ENCODE measurements around the gene NOL11.
A peak's percentile ranks its signal among the peaks of the same experiment; 100 is the strongest.
"Not testable (repeated sequence)": the region's sequence is repeated elsewhere in the genome, so short reads cannot be mapped to it uniquely, and the experiment has no call there.

The NOL11 gene

DNA sequence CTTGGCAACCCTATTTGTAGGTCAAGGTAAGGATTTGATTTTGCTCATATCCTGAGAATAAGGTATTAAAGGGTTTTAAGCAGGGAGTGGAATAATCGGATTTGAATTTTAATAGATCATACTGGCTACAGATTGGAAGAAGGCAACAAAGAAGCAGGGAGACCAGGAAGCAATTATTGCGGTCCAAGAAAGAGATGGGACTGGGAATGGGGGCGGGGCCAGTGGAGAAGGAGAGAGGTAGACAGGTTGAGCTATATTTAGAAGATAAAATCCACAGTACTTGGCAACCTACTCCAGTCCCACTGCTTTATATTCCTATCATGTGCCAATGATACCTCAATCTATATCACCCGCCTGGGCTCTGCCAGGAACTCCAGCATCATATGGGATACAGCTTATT lies 5.8 kb upstream of the NOL11 start:
- DNase-seq, result no peak

DNA sequence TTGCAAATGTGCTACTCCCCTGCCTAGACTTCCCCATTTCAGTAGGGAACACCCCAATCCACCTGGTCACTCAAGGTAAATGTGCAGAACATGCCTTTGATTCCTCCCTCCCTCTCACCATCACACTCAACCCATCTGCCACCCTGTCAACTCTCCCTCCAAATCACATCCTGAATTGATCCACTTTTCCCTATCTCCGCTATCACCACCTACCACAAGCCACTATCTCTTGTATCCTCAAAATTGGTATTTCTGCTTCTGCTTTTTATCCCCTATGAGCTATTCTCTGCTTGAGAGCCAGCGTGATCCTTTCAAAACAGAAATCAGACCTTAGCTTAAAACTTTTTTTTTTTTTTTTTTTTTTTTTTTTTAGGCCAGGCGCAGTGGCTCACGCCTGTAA lies 5.4 kb upstream of the NOL11 start:
- DNase-seq, result no peak

DNA sequence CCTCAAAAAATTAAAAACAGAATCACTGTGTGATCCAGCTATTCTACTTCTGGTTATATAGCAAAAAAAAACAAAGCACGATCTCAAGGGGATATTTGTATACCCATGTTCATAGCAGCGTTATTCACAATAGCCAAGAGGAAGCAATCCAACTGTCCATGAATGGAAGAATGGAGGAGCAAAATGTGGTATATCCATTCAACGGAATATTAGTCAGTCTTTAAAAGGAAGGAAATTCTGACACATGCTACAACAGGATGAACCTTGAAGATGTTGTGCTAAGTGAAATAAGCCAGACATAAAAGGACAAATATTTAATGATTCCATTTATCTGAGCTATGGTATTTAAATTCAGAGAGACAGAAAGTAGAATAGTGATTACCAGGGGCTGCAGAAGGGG lies 4.6 kb upstream of the NOL11 start:
- no peak for DNase-seq

DNA sequence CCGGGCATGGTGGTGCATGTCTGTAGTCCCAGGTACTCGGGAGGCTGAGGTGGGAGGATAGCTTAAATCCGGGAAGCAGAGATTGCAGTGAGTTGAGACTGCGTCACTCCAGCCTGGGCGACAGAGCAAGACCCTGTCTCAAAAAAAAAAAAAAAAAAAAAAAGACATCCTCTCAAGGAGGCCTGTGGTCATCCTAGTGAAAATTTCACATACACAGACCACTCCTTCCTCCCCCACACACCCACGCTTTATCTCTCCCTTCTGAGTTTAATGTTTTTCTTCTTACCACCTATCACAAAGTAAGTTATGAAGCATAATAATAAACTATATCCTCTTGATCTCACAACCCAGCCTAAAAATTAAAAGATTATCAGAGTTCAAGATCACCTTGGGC lies 1.3 kb upstream of the NOL11 start:
- DNase-seq, result no peak

DNA sequence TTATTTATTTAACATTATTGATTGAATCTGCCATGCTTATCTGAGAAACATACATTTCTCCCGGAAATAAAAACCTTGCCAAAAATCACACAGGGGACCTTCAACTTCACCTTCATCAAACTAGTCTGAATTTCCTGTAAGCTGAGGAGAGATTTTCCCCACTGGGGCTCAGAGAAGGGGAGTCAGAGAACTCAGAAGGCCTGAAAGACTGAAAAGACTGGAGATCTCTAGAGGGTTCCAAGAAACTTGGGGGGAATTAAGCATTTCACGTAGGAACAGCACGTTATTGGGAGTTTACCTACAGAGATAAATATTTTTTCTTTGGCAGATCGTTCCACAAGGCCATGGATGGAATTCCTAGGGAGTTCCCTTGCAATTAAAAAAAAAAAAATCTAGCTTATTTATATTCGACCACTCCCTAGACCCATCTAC lies 528 bp upstream of the NOL11 start:
- DNase-seq, result no peak

DNA sequence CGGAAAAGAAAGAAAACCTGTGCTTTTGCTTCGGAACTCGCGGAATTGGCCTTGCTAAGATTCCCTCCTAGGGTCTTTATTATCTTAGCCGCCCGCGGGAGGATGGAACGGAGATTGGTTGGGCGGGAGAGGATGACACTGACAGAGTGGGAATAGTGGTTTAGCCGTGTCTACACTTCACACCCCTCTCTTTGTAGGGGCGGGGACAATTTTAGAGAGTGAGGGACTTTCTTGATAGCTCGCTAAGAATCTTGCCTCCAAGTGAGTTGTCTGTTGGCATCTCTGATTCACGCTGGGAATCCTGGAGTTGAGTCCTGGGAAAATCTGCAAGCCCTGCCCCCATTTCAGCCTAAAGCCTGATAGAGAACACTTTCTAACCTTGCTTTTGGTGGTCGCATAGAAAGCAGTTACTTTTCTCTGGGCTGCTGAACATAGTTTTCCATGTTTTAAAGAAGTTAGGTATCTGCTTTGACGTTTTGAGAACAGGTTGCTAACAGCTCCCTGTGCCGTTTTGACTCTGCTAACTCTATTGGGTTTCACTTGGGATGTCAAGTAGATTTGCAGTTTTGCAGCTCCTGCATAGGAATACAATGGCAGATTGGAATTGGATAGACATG lies 697 bp downstream of the NOL11 start:
- DNase-seq, result peak; percentile 65

DNA sequence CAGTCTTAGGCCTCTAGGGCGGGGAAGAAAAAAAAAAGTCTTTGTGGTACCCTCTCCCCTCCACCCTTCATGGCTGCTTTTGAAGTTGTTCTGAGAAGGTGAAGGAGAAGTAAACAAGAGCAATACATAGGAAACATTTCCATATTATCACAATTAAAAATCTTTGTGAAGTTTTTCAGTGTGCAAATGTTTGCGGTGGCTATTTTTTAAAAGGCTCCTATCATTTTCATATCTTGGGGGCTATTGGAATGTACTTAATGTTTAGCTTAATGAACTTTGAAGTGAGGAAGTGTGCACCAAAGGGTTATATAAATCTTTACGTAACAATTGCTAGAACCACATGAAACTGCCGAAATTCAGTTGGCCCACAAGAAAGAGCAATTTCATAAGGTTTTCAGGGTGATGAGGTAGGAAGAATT lies 7.6 kb downstream of the NOL11 start:
- no peak for DNase-seq

DNA sequence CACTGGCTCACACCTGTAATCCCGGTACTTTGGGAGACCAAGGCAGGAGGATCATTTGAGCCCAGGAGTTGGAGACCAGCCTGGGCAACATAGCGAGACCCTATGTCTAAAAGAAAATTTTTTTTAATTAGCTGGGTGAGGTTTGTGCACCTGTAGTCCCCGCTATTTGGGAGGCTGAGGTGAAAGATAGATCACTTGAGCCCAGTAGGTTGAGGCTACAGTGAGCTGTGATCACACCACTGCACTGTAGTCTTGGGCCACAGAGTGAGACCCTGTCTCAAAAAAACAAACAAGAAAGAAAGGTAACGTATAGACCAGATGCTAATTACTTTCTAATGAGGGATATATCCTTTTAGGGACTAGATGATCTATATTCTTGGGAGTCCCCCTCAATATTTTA lies 8.1 kb downstream of the NOL11 start:
- DNase-seq, result no peak

DNA sequence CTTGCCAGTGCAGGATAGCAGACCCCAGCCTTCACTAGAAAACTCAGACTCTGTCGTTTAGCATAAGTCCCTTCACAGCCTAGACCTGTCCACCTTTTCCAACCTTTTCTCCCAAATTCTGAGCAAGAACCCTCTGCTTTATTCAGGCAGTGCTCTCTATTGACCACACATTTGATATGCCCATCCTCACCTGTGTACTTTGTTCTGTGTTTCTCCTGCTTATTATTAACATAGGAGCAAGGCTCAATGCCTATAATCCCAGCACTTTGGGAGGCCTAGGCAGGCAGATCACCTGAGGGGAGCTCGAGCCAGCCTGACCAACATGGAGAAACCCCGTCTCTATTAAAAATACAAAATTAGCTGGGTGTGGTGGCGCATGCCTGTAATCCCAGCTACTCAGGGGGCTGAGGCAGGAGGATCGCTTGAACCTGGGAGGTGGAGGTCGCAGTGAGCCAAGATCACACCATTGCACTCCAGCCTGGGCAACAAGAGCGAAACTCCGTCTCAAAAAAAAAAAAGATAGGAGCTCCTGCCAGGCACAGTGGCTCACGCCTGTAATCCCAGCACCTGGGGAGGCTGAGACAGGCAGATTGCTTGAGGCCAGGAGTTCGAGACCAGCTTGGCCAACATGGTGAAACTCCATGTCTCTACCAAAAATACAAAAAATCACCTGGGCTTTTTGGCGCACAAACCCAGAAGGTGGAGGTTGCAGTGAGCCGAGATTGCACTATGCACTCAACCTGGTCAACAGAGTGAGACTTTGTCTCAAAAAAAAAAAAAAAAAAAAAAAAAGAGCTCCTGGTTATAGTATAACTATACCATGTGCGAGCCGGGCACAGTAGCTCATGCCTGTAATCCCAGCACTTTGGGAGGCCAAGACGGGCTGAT lies 9.7 kb downstream of the NOL11 start:
- not testable (repeated sequence) for DNase-seq

DNA sequence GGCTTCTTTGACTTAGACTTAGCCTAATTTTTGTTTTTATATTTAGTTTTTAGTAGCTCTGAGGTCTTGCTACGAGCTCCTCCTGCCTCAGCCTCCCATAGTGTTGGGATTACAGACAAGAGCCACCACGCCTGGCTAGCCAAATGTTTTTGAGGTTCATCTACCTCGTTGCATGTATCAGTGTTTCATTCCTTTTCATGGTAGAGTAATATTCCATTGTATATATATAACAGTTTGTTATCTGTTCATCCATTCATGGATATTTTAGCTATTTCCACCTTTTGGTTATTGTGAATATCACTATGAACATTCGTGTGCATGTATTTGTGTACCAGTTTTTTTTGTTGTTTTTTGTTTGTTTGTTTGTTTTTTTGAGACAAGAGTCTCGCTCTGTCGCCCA lies 12.2 kb downstream of the NOL11 start:
- no peak for DNase-seq

DNA sequence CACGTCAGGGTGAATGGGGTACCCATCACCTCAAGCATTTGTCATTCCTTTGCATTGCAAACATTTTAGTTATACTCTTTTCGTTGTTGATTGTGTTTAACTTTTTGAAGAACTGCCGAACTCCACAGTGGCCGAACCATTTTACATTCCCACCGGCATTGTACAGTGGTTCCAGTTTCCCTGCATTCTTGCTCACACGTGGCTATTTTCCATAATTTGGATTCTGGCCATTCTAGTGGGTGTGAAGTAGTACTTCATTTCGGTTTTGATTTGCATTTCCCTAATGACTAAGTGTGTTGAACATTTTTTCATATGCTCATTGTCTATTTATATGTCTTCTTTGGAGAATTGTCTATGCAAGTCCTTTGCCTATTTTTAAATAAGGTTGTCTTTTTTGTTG lies 13.0 kb downstream of the NOL11 start:
- DNase-seq, result no peak

DNA sequence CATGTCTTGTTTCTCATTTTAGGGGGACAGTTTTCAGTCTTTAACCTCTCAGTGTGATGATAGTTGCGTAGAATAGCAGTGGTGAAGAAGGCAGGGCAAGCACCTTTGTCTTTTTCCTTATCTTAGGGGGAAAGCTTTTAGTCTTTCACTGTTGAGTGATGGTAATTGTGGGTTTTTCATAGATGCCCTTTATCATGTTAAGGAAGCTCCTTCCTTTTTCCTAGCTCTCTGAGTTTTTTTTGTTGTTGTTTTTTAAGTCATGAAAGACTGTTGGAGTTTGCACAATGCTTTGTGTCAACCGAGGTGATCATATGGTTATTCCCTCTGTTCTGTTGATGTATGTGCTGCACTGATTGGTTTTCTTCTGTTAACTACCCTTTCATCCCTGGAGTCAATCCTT lies 15.7 kb downstream of the NOL11 start:
- DNase-seq, result no peak

DNA sequence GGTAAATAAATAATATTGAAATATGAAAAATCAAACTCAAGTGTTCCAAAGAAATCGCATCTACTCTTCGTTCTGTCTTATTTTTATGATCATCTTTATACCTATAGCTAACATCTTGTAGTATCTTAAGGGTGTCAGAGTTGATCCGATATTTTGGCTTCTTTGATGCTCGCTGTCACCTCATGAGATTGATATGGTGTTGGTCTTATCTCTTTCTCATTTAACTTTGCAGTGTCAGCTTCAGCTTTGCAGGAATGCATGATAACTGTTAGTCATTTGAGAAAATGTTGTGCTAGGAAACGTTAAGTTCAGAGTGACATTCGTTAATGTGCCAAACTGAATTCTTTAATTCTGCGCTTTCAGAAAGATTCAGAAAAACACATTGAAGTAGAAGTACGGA lies 19.4 kb downstream of the NOL11 start:
- DNase-seq, result no peak

DNA sequence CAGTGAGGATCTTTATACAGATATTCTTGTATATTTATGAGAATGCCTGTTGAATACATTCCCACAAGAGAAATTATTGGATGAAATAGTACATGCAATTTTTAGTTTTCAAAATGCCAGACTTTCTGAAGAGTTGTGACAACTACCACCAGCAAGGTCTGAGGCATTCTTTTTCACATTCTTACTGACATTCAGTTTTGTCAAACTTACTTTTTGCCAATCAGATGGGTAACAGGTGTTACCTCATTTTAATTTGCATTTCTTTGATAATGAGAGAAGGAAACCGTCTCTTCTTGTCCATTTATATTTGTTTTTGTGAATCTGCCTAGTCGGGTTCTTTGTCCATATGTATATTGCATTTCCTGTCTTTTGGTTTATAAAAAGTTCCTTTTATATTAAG lies 24.3 kb downstream of the NOL11 start:
- no peak for DNase-seq

DNA sequence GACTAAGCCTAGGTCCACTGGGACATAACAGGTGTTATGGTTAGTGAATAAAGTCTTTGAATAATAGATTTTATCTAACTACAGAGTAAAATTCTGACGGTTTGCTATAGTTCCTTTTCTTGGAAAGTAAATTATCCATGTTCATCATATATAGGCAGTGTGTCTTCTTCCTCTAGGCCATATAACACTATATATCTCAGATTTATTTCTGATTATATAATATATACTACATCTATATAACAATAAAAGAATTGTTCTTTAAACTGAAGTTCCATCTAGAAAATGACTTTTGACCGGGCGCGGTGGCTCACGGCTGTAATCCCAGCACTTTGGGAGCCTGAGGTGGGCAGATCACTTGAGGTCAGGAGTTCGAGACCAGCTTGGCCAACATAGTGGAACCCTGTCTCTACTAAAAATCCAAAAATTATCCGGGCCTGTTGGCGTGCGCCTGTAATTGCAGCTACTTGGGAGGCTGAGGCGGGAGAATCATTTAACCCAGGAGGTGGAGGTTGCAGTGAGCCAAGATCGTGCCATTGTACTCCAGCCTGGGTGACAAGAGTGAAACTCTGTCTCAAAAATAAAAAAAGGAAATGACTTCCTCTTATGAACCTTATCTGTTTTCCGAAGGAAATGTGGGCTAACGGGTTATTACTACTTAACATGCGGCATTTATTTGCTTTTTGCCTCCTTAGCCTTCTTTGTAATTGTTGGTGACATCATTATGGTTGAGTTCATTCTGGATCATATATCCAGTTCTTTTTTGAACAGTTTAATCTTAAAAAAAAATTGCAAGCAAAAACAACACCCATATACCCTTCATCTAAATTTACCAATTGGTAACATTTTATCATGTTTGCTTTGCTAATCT lies 29.2 kb downstream of the NOL11 start:
- no peak for DNase-seq

DNA sequence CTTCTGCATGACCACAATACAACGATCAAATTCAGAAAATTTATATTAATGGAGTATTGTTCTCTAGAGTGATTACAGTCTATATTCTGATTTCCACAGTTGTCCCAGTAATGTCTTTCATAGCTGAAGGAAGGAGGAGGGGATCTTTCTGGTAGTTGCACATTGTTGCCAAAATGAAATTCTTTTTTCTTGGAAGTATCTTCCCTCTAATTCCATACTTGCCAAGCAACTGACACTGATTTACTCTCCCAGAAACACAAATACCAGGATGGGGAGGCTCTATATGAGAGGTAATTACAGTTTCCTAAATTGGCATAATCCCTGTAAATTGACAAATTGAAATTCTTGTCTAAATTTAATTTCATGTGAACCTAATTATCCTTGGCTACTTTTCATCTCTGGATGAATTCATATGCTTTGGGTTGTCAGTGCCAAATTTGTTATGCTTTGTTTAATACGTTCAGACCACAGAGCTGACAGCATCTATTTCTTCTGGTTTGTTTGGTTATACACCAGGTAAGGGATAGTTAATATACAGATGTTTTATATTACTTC lies 30.0 kb downstream of the NOL11 start:
- DNase-seq, result no peak

DNA sequence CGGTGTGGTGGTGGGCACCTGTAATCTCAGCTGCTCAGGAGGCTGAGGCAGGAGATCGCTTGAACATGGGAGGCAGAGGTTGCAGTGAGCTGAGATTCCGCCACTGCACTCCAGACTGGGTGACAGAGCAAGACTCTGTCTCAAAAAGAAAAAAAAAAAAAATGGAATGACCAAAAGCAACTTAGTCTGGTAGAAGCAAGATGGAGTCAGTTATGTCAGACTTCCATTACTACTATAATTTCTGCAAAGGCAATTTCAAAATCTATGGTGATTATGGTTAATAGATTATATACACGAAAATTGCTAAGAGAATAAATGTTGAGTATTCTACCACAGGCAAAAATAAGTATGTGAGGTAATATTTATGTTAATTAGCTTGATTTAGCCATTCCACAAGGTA lies 32.3 kb downstream of the NOL11 start:
- no peak for DNase-seq

DNA sequence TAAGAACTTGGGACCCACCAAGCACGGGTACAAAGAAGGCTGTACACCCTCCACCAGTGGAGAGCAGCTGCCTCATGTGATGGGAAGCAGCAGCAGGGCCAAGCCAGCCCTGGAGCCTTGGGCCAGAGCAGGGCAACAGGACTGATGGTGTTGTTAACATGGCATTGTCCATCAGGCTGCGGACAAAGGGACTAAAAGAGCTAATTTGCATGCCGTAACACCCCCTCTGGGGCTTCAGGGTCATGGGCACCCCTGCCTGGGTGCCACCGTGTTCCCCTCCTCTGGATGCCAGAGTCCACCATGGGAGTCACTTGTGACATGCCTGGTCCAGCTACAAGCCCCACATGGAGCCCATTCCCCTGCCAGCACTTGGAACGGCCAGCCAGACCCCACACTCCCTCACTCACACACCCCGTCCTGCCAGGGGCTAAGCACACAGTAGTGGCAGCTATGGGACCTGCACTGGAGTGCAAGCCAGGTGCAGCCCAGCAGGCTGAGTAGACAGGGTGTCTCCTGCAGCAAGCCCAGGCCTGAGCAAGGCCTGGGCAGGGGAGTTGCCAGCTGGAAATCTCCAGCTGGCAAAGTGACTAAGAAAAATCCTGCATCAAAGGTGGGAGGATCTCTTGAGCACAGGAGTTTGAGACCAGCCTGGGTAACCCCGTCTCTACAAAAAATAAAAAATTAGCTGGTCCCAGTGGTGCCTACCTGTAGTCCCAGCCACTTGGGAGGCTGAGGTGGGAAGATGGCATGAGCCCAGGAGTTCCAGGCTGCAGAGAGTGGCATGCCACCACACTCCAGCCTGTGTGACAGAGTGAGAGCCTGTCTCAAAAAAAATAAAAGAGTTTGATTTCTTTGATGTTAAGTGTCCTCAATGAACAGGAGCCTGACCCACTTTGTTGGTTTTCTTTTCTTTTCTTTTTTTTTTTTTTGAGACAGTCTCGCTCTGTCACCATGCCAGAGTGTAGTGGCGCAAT lies 33.7 kb downstream of the NOL11 start:
- DNase-seq, result no peak

DNA sequence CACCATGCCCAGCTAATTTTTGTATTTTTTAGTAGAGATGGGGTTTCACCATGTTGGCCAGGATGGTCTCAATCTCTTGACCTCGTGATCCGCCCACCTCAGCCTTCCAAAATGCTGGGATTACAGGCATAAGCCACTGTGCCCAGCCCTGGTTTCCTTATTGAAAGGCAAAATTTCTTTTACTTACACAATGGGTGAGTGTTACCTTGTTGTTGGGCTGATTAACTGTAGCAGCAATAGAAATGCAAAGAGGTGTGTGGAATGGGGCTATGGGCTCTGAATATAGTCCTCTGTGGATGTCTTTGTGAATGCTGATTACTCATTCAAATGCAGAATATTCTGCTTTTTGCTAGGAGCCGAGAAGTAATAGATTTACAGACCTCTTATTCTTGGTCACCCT lies 34.4 kb downstream of the NOL11 start:
- DNase-seq, result not testable (repeated sequence)

DNA sequence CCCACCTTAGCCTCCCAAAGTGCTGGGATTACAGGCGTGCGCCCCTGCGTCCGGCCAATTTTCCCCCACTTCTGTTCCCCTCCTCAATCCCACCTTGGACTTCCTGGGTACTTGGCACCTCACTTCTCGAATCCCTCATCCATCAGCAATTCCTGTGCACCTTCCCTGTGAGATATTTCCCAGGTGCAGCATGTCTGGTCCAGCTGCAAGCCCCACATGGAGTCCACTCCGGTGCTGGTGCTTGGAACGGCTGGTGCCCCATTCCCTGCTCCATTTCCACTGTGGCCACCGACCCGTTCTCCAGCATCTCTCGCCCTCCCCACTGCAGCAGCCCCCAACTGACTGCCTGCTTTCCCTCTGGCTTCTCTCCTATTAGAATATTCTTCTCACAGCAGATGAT lies 35.3 kb downstream of the NOL11 start:
- DNase-seq, result no peak

DNA sequence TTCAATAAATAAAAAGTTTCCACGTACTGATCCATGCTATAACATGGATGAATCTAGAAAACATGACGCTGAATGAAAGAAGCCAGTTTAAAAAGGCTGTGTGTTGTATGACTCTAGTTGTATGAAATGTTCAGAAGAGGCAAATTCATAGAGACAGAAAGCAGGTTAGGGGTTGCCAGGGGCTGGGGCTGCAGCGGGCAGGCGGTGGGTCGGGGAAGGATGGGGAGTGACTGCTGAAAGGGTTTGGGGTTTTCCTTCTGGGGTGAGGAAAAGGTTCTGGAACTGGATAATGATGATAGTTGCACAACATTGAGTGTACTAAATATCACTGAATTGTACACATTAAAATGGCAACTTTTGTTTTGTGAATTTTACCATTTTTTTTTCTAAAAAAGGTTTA lies 36.3 kb downstream of the NOL11 start:
- no peak for DNase-seq

DNA sequence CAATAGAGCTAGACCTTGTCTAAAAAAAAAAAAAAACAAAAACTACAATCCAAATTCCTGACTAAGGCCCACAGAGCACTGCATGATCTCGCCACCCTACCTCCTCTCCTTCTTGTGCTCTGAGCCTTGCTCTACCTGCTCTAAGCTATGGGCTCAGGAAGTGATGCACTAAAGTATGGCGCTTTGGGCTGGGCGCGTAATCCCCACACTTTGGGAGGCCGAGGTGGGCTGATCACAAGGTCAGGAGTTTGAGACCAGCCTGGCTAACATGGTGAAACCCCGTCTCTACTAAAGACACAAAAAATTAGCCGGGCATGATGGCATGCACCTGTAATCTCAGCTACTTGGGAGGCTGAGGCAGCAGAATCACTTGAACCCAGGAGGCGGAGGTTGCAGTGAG lies 37.0 kb downstream of the NOL11 start:
- DNase-seq, result not testable (repeated sequence)

All from fibroblast of skin of right biceps (primary cell).